Motor neuron (in vitro differentiated cells): ENCODE measurements around the gene TAX1BP1. TPM values are rescaled to one million over a fixed set of nuclear protein-coding genes. Genes with fewer than 3 reads are reported as not detected.
"Not testable (repeated sequence)": the region's sequence is repeated elsewhere in the genome, so short reads cannot be mapped to it uniquely, and the experiment has no call there.

Source experiments
- ATAC-seq, 8 experiments: fragments of 200-7000 bp; cut with Tn5 transposase; replicated peaks in 6 of 8; 2 replicates each; pipeline ENCODE4 v1.8.0; 2021; ENCODE audit warnings: mild to moderate bottlenecking in 8 of 8, moderate library complexity in 8 of 8
- H3K27ac ChIP-seq, 2 donors: fragments of 250-450 bp; sonication (Bioruptor Pico); 2 replicates each; pipeline ENCODE4 v1.9.0; 2021; ENCODE audit warnings: antibody characterized with exemption in 2 of 2, mild to moderate bottlenecking in 2 of 2, moderate library complexity in 1 of 2
- H3K4me1 ChIP-seq, 2 donors: fragments of 250-450 bp; sonication (Bioruptor Pico); replicated peaks in 1 of 2; 2 replicates each; pipeline ENCODE4 v1.6.1; 2021; ENCODE audit warnings: antibody characterized with exemption in 2 of 2, mild to moderate bottlenecking in 2 of 2, moderate library complexity in 1 of 2
- H3K4me3 ChIP-seq, 5 donors: fragments of 250-450 bp; sonication (Bioruptor Pico); 2 replicates each; pipeline ENCODE4 v1.9.0; 2021; ENCODE audit warnings: antibody characterized with exemption in 5 of 5, mild to moderate bottlenecking in 5 of 5, moderate library complexity in 4 of 5
- whole genome bisulfite sequencing, 10 experiments: fragments of 450-650 bp; shearing (Covaris generic); methylation state at CpG; one replicate each; pipeline ENCODE4 v1.0.0; 2022; 5-methylcytosine and 5-hydroxymethylcytosine counted together
- in situ Hi-C, 9 experiments: fragments of 400-800 bp; cut with MboI; loops; one replicate each; pipeline ENCODE4 v1.15.0; 2021; ENCODE audit warnings: low sequenced_read_pairs in 9 of 9, low pct_unique_long_range_greater_than_20kb in 2 of 9; ENCODE audit not compliant: unreplicated experiment in 9 of 9
- total RNA-seq, 8 experiments: library from RNA; unstranded; fragments of 300-600 nt; gene quantifications; 2 replicates each; pipeline versions ENCODE4 v1.2.3 to v1.2.4, GENCODE V29; 2022

The TAX1BP1 gene
- total RNA-seq, 8 experiments from 2014 or later = 77.4 to 132 (median 92.1) TPM

DNA sequence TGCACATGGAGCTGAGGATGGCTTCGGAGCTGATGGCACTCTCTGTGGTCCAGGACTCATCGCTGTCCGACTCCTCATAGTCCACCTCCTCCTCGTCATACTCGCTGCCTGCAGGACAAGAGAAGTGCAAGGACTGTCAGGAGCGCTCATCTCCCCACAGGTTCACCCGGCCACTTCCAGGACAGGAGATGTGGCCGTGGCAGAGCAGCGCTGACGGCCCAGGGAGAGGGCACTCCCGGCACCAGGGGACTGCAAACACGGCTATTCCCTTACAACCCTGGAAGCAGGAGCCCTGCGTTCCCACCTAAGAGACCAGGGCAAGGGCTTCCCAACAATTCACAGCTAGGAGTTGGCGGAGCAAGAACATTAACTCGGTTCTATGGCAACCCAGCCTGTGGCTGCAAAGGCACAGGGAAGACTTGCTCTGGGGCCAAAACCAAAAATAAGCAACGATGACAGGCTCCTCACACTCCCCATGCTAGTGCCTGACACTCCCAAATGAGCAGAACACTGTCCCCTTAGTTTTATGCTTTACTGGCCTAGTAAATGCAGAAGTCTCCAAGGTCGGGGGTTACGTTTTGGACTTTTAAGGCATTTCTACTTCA is 100.9 kb downstream of the TAX1BP1 start:
- in situ Hi-C loops = no loop called here
- 60 to 100% (median 89%) methylated on average over 1 to 14 of the region's 18 CpGs; no CpG with 5 or more reads in 2 of the 10 experiments for WGBS, 10 experiments
- Histone ChIP-seq H3K27ac (no peak overlapping the region), H3K4me3 (no peak overlapping the region), H3K4me1 (peaks cover 0 to 3% of the 10 kb centered on the region in 2 donors)
- ATAC-seq = no peak

DNA sequence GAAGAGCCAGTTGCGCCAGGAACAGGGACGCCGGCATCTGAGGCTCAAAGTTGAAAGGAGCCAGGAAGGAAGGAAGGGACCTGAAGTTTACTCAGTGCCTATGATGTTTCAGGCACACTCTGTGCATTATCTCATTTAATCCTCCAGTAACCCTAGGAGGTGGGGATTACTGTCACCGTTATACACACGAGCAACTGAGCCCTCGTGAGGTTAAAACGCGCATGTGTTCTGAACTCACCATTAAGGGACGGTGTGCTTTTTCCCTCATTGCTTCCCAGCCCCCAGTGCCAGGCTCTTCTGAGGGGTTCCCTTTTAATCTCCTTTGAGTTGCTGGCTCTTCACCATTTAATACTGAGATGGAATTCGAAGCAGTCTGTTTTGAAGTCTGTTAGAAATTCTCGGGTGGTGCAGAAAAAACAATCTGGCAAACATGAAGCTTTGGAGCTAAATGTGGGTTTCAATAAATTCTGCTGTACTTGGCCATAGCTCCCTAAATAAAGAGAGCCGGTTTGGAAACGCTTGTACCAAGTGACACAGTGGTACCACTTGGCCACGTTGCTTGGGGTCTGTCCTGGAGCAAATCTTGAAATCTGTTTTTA is 102.2 kb downstream of the TAX1BP1 start:
- peak in 3 of 8 experiments; percentile 19 to 54 (median 50) for ATAC-seq
- in situ Hi-C loops = no loop called here
- WGBS, 10 experiments = 24 to 84% (median 67%) methylated on average over 1 to 13 of the region's 14 CpGs; no CpG with 5 or more reads in 1 of the 10 experiments
- H3K27ac ChIP-seq = no peak overlapping the region
- H3K4me1 ChIP-seq = peaks cover 0 to 3% of the 10 kb centered on the region in 2 donors
- H3K4me3 ChIP-seq = no peak overlapping the region

DNA sequence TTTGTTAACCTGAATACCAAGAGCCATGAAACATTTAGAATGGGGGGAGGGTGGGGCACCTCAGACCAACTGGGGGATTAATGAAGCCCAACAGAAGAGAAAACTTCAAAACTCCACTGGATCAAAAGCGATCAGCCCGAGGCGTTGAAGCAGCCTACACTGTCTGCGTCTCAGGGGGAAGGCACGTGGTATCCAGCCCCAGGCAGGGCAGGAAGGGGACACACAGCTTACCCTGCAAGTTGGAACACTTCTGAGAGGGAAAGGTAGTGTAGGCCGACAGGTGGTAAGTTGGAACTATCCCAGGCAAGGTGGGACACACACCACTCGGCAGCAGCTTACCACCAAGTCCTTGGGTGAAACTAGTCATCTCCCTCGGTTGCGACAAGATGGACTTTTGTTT is 102.9 kb downstream of the TAX1BP1 start:
- ATAC-seq = peak in 1 of 8 experiments; percentile 74
- WGBS, 10 experiments = 29 to 100% (median 88%) methylated on average over 1 to 6 of the region's 9 CpGs; no CpG with 5 or more reads in 2 of the 10 experiments
- H3K4me3 ChIP-seq = no peak overlapping the region
- H3K4me1 ChIP-seq = peaks cover 0 to 3% of the 10 kb centered on the region in 2 donors
- no peak overlapping the region for H3K27ac ChIP-seq
- in situ Hi-C loops = no loop called here

DNA sequence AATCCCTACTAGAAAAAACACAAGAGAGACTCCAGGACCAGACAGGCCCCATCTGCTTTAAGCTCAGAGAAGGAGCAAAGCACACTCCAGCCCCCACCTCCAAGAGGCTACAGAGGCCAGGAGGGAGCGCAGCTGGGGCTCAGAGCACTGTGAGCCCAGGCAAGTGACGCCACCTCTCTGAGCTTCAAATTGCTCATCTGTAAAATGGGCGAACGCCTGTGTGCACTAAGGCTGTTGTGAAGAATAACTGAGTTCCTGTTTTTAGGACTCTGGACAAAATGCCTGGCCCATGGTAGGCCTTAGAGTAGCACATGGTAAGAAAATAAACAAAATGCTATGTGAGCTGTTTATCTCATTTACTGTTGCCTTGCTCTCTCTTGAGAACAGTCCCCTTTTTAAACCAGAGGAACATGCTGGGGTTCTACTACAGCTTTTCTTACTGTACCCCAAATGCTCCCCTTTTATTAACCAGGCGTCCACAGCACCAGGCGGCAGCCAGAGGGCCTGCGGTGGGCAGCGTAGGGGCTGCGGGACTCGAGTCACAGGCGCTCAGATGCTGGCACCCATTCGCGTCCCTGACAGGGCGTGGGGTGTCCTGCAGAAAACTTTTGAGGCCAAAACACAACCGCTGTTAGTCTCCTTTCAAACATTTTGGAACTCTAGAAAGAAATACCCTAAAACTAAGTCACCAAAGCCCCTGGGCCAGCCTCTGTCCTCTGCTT is 103.8 kb downstream of the TAX1BP1 start:
- no peak overlapping the region for H3K4me3 ChIP-seq
- no peak for ATAC-seq
- peaks cover 0 to 3% of the 10 kb centered on the region in 2 donors for H3K4me1 ChIP-seq
- H3K27ac ChIP-seq = no peak overlapping the region
- 64 to 100% (median 95%) methylated on average over 2 to 9 of the region's 15 CpGs for WGBS, 10 experiments
- in situ Hi-C loops = no loop called here

DNA sequence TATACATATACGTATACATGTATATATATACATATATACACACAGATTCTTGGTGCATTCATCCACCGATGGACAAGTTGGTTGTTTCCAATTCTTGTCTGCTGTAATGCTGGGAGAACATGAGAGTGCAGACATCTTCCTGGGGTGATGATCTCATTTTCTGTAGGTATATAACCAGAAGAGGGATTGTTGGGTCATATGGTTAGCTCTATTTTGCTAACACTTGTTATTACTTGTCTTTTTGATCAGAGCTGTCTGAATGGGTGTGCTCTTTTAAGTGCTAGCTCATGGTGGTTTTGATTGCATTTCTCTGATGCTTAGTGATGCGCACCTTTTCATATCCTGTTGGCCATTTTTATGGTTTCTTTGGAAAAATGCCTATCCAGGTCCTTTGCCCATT is 106.4 kb downstream of the TAX1BP1 start:
- no peak overlapping the region for H3K27ac ChIP-seq
- H3K4me3 ChIP-seq = no peak overlapping the region
- peaks cover 0 to 3% of the 10 kb centered on the region in 2 donors for H3K4me1 ChIP-seq
- ATAC-seq = no peak
- in situ Hi-C loops = no loop called here
- WGBS, 10 experiments = 73 to 100% (median 100%) methylated on average over 1 to 3 of the region's 3 CpGs; no CpG with 5 or more reads in 1 of the 10 experiments

DNA sequence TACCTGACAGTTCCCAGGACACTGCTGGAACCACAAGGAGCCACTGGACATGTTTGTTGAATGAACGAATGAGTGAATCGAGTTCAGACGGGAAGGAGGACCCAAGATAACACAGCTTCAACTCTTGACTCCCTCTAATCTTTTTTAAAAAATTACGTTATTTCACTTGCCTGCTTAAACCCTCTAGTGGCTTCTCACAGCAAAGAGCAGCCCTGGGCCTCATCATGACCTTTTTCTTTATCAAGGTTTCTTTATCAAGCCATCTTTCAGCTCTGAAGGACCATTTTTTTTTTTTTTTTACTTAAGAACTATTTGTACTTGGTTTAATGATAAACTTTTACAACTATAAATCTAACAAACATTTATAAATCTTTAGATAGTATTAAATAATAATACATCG is 110.6 kb downstream of the TAX1BP1 start:
- H3K27ac ChIP-seq = no peak overlapping the region
- H3K4me3 ChIP-seq = no peak overlapping the region
- 81 to 99% (median 92%) methylated on average over 1 to 5 of the region's 5 CpGs for WGBS, 10 experiments
- in situ Hi-C loops = no loop called here
- H3K4me1 ChIP-seq = no peaks in the 10 kb centered on the region
- no peak for ATAC-seq

DNA sequence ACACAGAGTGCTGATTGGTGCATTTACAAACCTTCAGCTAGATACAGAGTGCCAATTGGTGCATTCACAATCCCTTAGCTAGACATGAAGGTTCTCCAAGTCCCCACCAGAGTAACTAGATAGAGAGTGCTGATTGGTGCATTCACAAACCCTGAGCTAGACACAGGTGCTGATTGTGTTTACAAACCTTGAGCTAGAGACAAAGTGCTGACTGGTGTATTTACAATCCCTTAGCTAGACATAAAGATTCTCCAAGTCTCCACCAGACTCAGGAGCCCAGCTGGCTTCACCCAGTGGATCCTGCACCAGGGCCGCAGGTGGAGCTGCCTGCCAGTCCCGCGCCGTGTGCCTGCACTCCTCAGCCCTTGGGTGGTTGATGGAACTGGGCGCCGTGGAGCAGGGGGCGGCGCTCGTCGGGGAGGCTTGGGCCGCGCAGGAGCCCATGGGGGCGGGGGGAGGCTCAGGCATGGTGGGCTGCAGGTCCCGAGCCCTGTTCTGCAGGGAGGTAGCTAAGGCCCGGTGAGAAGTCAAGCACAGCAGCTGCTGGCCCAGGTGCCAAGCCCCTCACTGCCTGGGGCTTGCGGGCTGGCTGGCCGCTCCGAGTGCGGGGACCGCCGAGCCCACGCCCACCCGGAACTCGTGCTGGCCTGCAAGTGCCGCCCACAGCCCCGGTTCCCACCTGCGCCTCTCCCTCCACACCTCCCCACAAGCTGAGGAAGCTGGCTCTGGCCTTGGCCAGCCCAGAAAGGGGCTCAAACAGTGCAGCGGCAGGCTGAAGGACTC is 116.9 kb downstream of the TAX1BP1 start:
- ATAC-seq, in situ Hi-C loops: not testable (repeated sequence)
- WGBS, 10 experiments = 80 to 100% (median 100%) methylated on average over 1 of the region's 28 CpGs; no CpG with 5 or more reads in 7 of the 10 experiments

DNA sequence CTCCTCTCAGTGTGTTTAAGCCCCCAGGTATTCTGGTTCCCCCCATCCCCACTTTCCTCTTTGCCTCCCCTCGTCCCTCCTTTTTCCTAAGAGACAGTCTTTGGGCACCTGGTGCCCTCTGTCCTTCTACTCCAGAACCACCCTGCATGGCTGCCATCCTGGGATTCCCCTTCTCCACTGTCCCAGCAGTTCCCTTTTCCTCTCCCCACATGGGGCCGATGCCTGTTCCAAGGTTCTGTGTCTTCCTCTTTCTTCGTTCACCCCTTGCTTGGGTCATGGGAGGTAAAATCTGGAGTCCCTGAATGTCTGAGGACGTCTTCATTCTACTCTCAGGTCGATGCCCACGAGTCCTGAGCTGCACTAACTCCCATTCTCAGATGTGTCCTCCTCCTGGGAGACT is 120.8 kb downstream of the TAX1BP1 start:
- H3K27ac ChIP-seq = no peak overlapping the region
- WGBS, 10 experiments = 47 to 100% (median 57%) methylated on average over 1 to 3 of the region's 6 CpGs; no CpG with 5 or more reads in 4 of the 10 experiments
- no peaks in the 10 kb centered on the region for H3K4me1 ChIP-seq
- ATAC-seq = no peak
- no peak overlapping the region for H3K4me3 ChIP-seq
- in situ Hi-C loops = no loop called here

More for the DNA sequence above, 116.9 kb downstream of the TAX1BP1 start:
- not testable (repeated sequence) for H3K27ac ChIP-seq, H3K4me1 ChIP-seq, H3K4me3 ChIP-seq

DNA sequence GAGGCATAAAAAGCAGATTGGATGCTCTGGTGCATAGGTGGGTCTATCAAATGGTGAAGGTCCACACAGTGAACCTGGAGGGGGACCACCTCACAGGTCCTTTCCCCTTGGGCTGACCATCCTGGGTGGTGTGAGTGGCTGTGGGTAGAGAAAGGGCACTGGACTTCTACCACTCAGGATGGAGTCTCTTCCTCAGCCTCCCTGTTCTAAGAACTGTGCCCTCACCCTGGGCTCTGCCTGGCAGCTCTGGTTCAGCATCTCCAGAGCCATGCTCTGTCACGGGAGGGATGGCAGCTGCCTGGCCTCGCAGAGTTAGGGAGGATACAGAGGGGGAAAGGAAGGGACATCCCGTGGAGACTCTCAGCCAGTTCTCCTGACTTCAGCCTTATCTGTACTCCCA is 121.8 kb downstream of the TAX1BP1 start:
- in situ Hi-C loops = no loop called here
- Histone ChIP-seq H3K27ac (no peak overlapping the region), H3K4me1 (peaks cover under 1 to 5% of the 10 kb centered on the region in 2 donors), H3K4me3 (no peak overlapping the region)
- no peak for ATAC-seq
- WGBS, 10 experiments = 84 to 100% methylated on average over 1 to 3 of the region's 3 CpGs; no CpG with 5 or more reads in 8 of the 10 experiments

DNA sequence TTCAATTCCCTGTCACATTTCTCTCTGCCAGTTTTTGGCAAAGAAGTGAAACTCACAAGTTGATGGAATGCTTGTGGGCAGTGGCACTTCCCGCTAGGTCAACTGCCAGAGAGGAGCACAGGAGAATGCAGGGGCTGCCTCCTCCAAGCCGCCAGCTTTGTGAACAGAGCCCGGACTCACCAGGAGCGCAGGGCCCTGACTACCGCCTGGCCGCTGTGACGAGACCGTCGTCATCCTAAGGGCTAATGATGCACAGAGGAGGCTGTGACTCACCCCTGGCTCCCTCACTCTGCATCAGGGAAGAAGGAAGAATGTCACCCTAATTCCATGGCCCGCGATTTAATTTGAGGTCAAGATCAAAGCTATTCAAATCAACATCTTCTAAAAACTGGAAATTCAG is 123.9 kb downstream of the TAX1BP1 start:
- peak; percentile 65 to 91 (median 78) for ATAC-seq
- Histone ChIP-seq H3K4me1 (peaks cover 8 to 18% of the 10 kb centered on the region in 2 donors), H3K27ac (no peak overlapping the region), H3K4me3 (no peak overlapping the region)
- 0 to 100% (median 77%) methylated on average over 1 to 8 of the region's 11 CpGs; no CpG with 5 or more reads in 2 of the 10 experiments for WGBS, 10 experiments
- in situ Hi-C loops = no loop called here

DNA sequence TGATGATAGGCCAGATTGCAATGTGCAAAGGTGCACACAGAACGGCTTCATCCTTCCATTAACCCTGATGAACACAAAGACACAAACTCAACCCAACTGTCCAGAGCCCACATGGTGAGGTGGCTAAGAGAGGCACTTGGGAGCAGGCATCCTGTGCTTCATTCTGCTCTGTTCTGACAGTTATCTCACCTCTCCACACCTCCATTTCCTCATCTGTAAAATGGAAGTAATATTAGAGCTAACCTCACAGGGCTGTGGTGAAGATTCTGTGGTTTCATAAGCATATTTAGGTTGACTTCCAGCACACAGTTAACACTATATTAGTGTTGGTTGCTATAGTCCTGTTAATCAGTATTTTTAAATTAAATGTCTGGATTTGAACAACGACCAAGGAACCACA is 126.3 kb downstream of the TAX1BP1 start:
- Histone ChIP-seq H3K4me1 (peaks cover 8 to 18% of the 10 kb centered on the region in 2 donors), H3K4me3 (no peak overlapping the region), H3K27ac (peak overlapping the region in 1 of 2 donors; percentile 19)
- in situ Hi-C loops = no loop called here
- WGBS, 10 experiments = 22 to 100% (median 75%) methylated on average over 1 to 2 of the region's 2 CpGs; no CpG with 5 or more reads in 1 of the 10 experiments
- no peak for ATAC-seq

DNA sequence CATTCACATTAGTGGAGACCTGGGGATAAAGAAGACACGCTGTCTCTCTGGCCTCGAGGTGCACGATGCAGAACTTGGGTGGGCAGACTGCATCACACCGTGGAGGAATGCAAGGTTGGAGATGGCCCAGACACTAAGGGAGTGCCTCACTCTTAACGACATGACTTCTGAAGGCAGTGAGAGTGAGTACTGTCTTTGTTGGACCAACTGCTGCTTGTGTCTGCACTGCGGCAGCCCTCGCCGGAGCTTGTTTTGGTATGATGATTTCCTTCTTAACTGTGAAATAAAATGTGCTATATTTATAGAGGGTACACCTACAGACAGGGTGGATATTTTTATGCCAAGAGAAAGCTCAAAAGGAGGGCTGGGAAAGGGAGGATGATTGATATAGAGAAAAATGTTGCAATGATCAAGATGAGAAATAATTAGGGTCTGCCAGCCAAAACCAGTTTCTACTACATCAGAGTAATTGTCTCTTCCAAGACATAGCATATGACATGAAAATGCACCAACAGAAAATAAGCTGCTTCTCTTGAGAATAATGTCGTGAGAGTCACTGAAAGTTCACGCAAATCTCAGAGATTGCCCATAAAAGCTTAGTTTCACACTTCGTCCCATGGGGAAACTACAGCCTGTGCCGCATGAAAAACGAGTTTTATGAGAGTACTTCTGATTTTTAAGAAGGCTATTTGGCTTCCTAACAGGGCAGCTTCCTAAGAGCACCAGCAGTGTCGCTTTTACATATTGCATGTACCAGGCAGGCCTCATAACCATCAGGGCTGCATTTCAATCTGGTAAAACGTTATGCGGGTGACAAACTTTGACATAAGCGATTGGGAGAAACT is 127.1 kb downstream of the TAX1BP1 start:
- Histone ChIP-seq H3K4me3 (no peak overlapping the region), H3K27ac (peak overlapping the region in 1 of 2 donors; percentile 19)

More for the DNA sequence above, 127.1 kb downstream of the TAX1BP1 start:
- ATAC-seq = peak in 4 of 8 experiments; percentile 17 to 84 (median 67)
- H3K4me1 ChIP-seq = peaks cover 8 to 18% of the 10 kb centered on the region in 2 donors
- 44 to 94% (median 82%) methylated on average over 2 to 13 of the region's 17 CpGs for WGBS, 10 experiments
- in situ Hi-C loops = no loop called here
